Superior temporal gyrus (tissue), 1 donor: Measurements from ENCODE around the gene ERVMER34-1.

Experiments
- DNase-seq: peaks from one replicate; pipeline ENCODE4 v3.0.0-alpha.2; 2016; ENCODE audit errors: extremely low spot score

Gene ERVMER34-1

GRCh38 chr4:52750819-52751486, at the start of gene ERVMER34-1:
TSS of gene ERVMER34-1 (minus strand) at chr4:52751425. CDS start at chr4:52745520, 5,905 bp downstream.
- no peak for DNase-seq

DNA sequence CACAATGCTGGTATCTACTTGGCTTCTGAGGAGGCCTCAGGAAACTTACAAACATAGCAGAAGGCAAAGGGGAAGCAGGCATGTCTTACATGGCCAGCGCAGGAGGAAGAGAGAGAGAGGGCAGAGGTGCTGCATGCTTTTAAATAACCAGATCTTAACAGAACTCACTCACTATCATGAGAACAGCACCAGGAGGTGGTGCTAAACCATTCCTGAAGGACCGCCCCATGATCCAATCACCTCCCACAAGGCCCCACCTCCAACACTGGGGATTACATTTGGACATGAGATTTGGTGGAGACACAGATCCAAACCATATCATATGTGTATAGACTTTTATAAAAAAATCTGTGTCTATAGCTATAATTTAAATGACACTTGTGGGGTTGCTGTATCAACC, 48.6 kb upstream of the ERVMER34-1 start:
- no peak for DNase-seq

DNA sequence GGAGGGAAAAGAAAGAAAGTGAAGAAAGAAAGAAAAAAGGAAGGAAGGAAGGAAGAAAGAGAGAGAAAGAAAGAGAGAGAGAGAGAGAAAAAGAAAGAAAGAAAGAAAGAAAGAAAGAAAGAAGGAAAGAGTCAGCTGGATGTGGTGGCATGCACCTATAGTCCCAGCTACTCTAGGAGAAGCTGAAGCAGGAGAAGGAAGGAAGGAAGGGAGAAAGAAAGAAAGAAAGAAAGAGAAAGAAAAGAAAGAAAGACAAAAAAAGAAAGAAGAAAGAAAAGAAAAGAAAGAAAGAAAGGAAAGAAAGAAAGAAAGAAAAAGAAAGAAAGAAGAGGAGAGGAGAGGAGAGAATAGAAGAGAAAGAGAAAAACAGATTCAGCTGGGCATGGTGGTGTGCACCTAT, 44.3 kb upstream of the ERVMER34-1 start:
- no peak for DNase-seq

- DNase-seq, result no peak
Observed at GRCh38 chr4:52791936-52792335, 40.7 kb upstream of the ERVMER34-1 start.

- DNase-seq, result no peak
Observed at GRCh38 chr4:52789774-52790173, 38.5 kb upstream of the ERVMER34-1 start.

DNA sequence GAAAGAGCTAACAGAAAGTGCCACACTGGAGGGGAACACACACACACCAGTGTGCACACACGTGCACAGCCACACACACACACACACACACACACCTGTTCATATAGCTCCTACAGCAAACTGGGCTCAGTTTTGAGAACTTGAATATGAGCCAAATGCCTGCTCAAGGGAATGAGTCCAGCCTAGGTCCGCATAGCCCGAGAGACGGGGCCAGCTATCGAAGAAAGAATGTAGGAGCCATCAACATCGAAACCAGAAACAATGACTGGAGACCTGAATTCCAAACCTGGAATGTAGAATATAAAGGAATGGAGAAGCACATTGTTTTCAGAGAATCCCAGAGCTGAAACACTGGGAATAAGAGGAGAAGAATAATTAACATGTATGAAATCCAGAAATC, 37.6 kb upstream of the ERVMER34-1 start:
- DNase-seq, result no peak

GRCh38 chr4:52783069-52783468, 31.8 kb upstream of the ERVMER34-1 start:
- no peak for DNase-seq

DNA sequence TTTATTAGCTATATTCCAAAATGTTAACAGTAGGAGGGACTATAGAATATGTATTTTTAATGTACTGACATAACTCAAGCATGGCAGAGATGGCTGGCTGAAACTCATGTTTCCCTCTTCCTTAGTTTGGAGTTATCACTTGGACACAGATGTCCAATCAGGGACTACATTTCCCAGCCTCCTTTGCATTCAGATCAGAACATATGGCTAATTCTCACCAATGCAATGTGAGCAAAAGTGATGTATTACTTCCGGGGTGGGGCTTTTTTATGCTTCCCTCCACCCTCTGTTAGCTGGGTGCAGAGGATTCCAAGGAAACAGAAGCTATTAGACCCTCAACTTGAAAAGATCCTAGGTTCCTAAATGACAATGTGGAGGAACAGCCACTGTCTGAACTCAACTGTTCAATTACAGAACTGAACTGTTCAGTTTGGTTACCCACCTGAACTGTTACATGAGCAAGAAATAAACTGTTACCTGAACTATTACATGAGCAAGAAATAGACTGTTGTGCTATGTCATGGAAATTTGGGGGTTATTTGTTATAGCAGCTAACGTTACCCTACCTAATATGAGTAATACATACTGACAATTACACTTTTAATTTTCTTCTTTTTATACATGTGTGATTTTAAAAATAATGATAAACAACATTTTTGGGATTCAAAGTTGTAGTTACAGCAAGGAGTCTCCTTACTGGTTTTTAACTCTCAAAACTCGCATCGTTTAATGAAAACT, 29.6 kb upstream of the ERVMER34-1 start:
- DNase-seq, result peak; percentile 29

DNA sequence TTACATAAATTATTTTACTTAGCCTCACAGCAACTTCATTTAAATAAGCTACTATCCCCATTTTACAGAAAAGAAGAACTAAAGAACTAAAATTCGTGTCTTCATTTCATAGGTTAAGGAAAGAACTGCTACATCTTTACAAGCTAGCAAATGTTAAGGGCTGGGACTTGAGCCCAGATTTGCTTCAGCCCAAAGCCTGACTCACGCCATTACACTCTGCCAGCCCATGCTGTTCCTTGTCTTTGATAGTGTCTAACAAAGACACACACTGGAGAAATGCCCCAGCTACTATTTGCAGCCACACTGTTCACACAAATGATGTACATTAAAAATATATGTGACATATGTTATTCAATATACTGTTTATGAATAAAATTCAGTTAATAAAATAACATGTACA, 29.0 kb upstream of the ERVMER34-1 start:
- peak; percentile 61 for DNase-seq

DNA sequence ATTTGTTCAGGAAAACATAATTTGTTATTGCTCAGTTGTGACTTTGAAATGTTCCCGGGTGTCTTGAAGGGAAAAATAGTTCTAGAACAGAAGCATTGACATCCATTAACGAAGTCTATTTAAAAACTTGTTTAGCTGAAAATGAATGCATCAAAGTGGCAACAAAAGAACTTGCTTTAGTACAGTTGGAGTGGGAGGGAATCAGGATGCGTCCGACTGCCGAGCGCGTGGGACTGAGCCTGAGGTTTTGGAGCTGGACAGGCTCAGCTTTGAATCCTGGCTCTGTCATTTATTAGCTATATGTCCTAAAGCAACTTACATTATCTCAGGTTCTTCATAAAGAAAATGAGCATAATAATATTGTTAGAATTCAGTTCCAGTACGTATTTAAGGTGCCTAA, 9.0 kb upstream of the ERVMER34-1 start:
- no peak for DNase-seq

GRCh38 chr4:52755426-52755825, 4.2 kb upstream of the ERVMER34-1 start:
- peak; percentile 58 for DNase-seq

DNA sequence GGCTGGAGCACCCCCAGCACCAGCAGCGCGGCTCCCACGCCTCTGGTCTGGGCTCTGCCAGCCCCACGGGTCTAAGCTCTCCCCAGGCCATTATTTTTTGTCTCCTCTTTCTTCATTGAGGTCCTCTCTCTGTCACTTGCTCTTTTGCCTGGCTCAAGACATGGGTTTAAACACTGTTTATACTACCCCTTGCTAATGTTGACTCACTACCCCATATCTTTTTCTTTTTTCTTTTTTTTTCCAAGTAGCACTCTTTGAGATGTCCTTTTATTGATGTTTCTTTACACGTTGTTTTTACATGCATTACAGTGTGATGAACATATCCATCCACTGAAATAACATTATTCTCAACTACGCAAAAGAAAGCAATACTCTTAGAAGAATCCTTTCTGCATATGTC, 1.7 kb upstream of the ERVMER34-1 start:
- DNase-seq, result no peak

- DNase-seq, result no peak
Observed at GRCh38 chr4:52751487-52751911, 274 bp upstream of the ERVMER34-1 start.

- DNase-seq, result no peak
Observed at GRCh38 chr4:52750213-52750612, 1.0 kb downstream of the ERVMER34-1 start.

DNA sequence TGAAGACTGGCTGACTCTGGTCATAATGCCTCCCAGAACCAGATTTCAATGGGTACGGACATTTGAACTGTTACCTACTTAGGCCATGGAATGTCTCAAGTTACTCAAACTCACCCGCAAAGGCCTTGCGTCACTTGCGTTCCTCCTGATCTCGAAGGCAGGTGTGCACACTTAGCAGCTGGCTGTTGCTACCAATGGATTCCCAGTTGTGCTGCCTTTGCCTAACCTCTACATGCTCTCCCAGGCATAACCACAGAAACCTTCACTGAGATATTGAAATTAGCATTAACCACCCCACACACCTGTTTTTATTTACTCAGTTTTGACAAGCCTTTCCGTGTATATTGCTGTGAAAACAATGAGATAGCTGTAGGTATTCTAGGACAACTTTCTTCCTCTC, 2.8 kb downstream of the ERVMER34-1 start:
- DNase-seq, result no peak

DNA sequence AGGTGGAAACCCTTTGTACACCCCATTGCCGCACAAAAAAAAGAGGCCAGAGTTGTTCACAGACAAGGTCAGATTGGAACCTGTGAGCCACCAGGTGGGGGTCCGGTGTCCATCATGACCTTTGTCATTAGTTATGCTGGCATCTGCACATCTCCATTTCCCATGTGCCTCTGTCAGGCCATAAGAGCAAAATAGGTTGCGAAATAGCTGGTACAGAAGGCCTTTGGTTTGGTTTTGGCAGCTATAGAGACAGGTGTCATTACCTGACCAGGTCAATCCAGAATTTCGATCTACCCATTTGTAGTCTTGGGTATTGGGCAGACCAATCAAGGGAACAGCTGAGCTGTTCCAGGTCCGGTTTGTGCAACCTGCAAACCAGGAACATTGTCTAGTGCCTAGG, 6.6 kb downstream of the ERVMER34-1 start:
- no peak for DNase-seq

GRCh38 chr4:52743444-52744019, 7.7 kb downstream of the ERVMER34-1 start:
- DNase-seq, result no peak

- DNase-seq, result no peak
Observed at GRCh38 chr4:52729586-52729985, 21.6 kb downstream of the ERVMER34-1 start.

- DNase-seq, result no peak
Observed at GRCh38 chr4:52728691-52729240, 22.5 kb downstream of the ERVMER34-1 start.

GRCh38 chr4:52726826-52727580, 24.2 kb downstream of the ERVMER34-1 start:
- no peak for DNase-seq

- DNase-seq, result peak; percentile 94
Observed at GRCh38 chr4:52721968-52722815, 29.0 kb downstream of the ERVMER34-1 start.
